Adrenal gland (tissue), 5 donors: ENCODE results near the gene HSFX1.
"Not testable (repeated sequence)": the region's sequence is repeated elsewhere in the genome, so short reads cannot be mapped to it uniquely, and the experiment has no call there.

Experiments
- POLR2A ChIP-seq, 2 donors: fragments of 450-650 bp; IDR thresholded peaks; one replicate each; pipeline ENCODE4 v1.6.1; 2017; ENCODE audit warnings: antibody characterized with exemption in 2 of 2, mild to moderate bottlenecking in 2 of 2, moderate library complexity in 1 of 2
- TF ChIP-seq, protein P1 (sequence below), 6 experiments: fragments of 450-650 bp in 4 of 6; fragments of 200-600 bp in 2 of 6; sonication (generic) in 1 of 6; IDR thresholded peaks; 1 replicate in 5 of 6; 2 replicates in 1 of 6; pipeline versions ENCODE4 v1.5.1 to v1.8.0; 2016 to 2021; ENCODE audit warnings: antibody characterized with exemption in 6 of 6, mild to moderate bottlenecking in 2 of 6, moderate library complexity in 1 of 6
- donor health status: DM: no; HTN: no; CAD: no.

DNA sequence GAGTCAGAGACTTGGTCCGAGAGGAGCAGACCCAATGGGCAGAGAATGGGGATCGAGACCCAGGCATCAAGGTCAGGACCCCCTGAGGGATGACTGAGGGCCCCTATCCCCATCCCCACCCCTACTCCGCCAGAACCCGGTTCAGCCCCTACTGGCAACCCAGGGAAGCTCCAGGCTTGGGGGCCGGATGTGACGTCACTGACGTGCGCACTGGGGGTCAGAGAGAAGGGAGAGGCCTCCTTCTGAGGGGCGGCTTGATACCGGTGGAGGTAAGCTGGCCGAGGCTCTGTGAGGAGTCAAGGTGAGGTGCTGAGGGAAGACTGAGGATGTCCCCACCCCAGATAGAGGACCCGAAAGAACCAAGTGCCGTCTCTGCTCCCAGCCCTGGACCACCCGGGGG lies 7.9 kb downstream of the HSFX1 start, which contains the start of gene MAGEA9:
- TF ChIP-seq, protein P1, sequence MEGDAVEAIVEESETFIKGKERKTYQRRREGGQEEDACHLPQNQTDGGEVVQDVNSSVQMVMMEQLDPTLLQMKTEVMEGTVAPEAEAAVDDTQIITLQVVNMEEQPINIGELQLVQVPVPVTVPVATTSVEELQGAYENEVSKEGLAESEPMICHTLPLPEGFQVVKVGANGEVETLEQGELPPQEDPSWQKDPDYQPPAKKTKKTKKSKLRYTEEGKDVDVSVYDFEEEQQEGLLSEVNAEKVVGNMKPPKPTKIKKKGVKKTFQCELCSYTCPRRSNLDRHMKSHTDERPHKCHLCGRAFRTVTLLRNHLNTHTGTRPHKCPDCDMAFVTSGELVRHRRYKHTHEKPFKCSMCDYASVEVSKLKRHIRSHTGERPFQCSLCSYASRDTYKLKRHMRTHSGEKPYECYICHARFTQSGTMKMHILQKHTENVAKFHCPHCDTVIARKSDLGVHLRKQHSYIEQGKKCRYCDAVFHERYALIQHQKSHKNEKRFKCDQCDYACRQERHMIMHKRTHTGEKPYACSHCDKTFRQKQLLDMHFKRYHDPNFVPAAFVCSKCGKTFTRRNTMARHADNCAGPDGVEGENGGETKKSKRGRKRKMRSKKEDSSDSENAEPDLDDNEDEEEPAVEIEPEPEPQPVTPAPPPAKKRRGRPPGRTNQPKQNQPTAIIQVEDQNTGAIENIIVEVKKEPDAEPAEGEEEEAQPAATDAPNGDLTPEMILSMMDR (IDR thresholded peaks at IDR 0.05), result not testable (repeated sequence)
- TF ChIP-seq POLR2A (IDR thresholded peaks at IDR 0.05), result not testable (repeated sequence)
